PFSK-1 (cell line): ENCODE data around the gene PEMT.

Experiments
- FOXP2 ChIP-seq: optimal IDR thresholded peaks from 2 replicates; pipeline ENCODE3; 2011; ENCODE audit warnings: borderline replicate concordance, control low read depth, inconsistent platforms; ENCODE audit not compliant: insufficient read depth; ENCODE audit errors: extremely low read length, extremely low read depth
- POLR2AphosphoS5 ChIP-seq: IDR thresholded peaks from 2 replicates; pipeline ENCODE4 v1.6.1; 2012; ENCODE audit warnings: low read depth, mild to moderate bottlenecking, control low read depth, low read length, moderate library complexity
- SIN3A ChIP-seq: IDR thresholded peaks from 2 replicates; pipeline ENCODE4 v1.6.1; 2012; ENCODE audit warnings: mild to moderate bottlenecking, low read length, moderate library complexity, borderline replicate concordance; ENCODE audit not compliant: insufficient read depth
- TAF1 ChIP-seq: IDR thresholded peaks from 2 replicates; pipeline ENCODE4 v1.6.1; 2012; ENCODE audit warnings: low read length, control low read depth, borderline replicate concordance; ENCODE audit not compliant: insufficient read depth
- TF ChIP-seq, protein P1 (sequence below), 2 experiments: IDR thresholded peaks; 2 replicates each; pipeline versions ENCODE4 v1.6.1 to v1.8.0; 2011 to 2012; ENCODE audit warnings: low read depth in 2 of 2, low read length in 2 of 2, control low read depth in 1 of 2, inconsistent platforms in 1 of 2, mild to moderate bottlenecking in 1 of 2, moderate library complexity in 1 of 2; ENCODE audit not compliant: insufficient read depth in 1 of 2

Gene PEMT

DNA sequence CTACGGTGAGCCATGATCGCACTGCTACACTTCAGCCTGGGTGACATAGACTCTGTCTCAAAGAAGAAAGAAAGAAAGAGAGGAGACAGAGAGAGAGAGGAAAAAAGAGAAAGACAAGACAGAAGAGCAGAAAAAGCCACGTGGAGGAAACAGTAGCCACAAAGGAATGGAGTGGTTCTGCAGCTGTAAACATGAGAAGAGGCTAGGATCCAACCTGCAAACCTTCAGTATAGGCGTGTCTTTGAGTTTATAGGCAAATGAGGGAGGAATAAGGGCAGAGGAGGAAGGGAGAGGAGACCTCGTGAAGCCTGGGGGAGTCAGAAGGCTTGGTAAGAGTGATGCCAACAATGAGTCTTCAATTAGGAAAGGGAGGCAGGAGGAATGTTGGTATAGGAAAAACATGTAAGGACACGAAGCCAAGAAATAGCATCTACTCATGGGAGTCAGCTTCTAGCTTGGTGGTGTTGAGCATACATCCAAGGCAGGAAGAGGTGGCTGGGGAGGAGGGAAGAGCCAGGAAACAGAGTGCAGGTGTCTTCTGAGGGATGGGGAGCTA, 110.8 kb downstream of the PEMT start:
- TF ChIP-seq TAF1 (no peak), FOXP2 (no peak), POLR2AphosphoS5 (no peak), SIN3A (no peak)
- TF ChIP-seq, protein P1, sequence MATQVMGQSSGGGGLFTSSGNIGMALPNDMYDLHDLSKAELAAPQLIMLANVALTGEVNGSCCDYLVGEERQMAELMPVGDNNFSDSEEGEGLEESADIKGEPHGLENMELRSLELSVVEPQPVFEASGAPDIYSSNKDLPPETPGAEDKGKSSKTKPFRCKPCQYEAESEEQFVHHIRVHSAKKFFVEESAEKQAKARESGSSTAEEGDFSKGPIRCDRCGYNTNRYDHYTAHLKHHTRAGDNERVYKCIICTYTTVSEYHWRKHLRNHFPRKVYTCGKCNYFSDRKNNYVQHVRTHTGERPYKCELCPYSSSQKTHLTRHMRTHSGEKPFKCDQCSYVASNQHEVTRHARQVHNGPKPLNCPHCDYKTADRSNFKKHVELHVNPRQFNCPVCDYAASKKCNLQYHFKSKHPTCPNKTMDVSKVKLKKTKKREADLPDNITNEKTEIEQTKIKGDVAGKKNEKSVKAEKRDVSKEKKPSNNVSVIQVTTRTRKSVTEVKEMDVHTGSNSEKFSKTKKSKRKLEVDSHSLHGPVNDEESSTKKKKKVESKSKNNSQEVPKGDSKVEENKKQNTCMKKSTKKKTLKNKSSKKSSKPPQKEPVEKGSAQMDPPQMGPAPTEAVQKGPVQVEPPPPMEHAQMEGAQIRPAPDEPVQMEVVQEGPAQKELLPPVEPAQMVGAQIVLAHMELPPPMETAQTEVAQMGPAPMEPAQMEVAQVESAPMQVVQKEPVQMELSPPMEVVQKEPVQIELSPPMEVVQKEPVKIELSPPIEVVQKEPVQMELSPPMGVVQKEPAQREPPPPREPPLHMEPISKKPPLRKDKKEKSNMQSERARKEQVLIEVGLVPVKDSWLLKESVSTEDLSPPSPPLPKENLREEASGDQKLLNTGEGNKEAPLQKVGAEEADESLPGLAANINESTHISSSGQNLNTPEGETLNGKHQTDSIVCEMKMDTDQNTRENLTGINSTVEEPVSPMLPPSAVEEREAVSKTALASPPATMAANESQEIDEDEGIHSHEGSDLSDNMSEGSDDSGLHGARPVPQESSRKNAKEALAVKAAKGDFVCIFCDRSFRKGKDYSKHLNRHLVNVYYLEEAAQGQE (IDR thresholded peaks at IDR 0.05; ENCODE audit: insufficient read depth in 1 of 2, low read depth in 2 of 2, low read length in 2 of 2), result no peak

DNA sequence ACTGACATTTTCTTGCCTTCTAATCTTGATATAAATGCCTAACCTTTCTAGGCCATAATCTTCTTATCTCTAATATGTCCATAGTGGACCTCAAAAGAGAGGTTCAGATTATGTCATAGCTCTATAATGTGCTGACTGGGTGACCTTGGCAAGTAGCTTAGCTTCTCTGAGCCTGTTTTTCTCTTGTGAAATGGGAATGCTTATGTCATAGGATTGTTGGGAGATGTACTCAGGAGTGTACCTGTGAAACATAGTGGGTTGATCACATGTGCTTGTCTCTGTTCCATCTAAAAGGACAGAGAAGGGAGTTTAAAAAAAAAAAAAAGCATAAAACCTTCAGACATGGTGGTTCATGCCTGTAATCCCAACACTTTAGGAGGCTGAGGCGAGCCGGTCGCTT, 112.3 kb downstream of the PEMT start:
- no peak for TF ChIP-seq POLR2AphosphoS5
- no peak for TF ChIP-seq FOXP2
- TF ChIP-seq SIN3A, result no peak
- TF ChIP-seq TAF1, result no peak
- TF ChIP-seq, protein P1 (IDR thresholded peaks at IDR 0.05; ENCODE audit: insufficient read depth in 1 of 2, low read depth in 2 of 2, low read length in 2 of 2), result no peak

DNA sequence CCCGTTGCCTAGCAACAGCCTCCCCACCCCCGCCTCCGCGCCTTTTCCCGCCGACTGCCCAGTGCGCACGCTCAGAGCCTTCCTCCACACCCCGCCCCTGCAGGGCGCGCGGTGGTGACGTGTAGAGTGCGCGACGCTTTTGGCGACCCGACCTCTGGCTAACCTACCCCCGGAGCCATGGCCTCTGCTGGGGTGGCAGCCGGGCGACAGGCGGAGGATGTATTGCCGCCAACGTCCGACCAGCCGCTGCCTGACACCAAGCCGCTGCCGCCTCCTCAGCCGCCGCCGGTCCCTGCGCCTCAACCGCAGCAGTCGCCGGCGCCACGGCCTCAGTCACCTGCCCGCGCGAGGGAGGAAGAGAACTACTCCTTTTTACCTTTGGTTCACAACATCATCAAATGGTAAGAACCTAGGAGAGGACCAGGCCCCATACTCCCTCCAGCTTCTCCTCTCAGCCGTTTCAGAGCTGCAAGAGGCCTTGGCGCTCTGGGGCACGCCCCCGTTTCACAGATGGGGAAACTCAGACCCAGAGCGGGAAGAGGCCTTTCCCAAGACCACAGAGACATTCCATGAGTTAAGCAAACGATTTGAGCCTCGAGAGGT, 114.5 kb downstream of the PEMT start, which contains the start of gene MED9:
Gene MED9, plus strand, starts transcription at position 136 of the 603 bp plus-strand sequence. Its CDS starts 42 bp downstream, at position 178.
- peak; percentile 94 for TF ChIP-seq POLR2AphosphoS5
- TF ChIP-seq, protein P1 (IDR thresholded peaks at IDR 0.05; ENCODE audit: insufficient read depth in 1 of 2, low read depth in 2 of 2, low read length in 2 of 2), result no peak
- TF ChIP-seq FOXP2, result peak; percentile 98
- peak; percentile 88; the same call in 1 of the 2 replicates for TF ChIP-seq SIN3A
- TF ChIP-seq TAF1, result peak; percentile 78; the same call in 1 of the 2 replicates

DNA sequence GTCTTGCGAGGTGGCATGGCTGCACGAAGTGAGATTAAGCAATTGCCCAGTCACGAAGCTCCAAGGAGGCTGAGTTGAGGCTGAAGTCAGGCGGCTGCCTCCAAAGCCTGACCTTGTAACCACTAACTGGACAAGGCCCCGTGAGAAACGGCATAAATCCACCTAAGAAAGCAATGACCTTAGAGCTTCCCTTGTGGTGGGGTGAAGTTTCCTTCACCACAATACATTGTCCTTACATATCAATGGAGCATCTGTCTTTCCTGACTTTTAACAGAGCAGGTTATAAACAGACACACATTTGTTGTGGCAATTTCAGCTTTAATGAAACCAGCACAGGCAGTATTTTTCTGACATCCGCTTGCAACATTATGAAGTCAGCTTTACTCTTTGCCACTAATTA, 117.2 kb downstream of the PEMT start:
- TF ChIP-seq FOXP2 (no peak), SIN3A (no peak), POLR2AphosphoS5 (no peak), TAF1 (no peak)
- TF ChIP-seq, protein P1 (IDR thresholded peaks at IDR 0.05; ENCODE audit: insufficient read depth in 1 of 2, low read depth in 2 of 2, low read length in 2 of 2), result no peak
